Keratinocyte (primary cell): Measurements from ENCODE around the gene FAM186B.

Experiments
- CTCF ChIP-seq, 3 experiments: IDR thresholded peaks in 1 of 3; conservative IDR thresholded peaks in 1 of 3; optimal IDR thresholded peaks in 1 of 3; 2 replicates in 2 of 3; 3 replicates in 1 of 3; pipeline versions ENCODE3 to v1.5.1; 2011; ENCODE audit warnings: low read length in 3 of 3, mild to moderate bottlenecking in 3 of 3, moderate library complexity in 2 of 3, control low read depth in 1 of 3, inconsistent platforms in 1 of 3; ENCODE audit not compliant: insufficient read depth in 2 of 3; ENCODE audit errors: extremely low read depth in 1 of 3
- EZH2 ChIP-seq: IDR thresholded peaks from one replicate; pipeline ENCODE4 v1.6.1; 2012; ENCODE audit warnings: inconsistent platforms, mild to moderate bottlenecking, low read length, moderate library complexity

GRCh38 chr12:49654715-49655114 is 49.3 kb upstream of the FAM186B start:
- TF ChIP-seq CTCF (optimal IDR thresholded peaks at IDR 0.05 in 1 of 3, IDR thresholded peaks at IDR 0.05 in 1 of 3, conservative IDR thresholded peaks at IDR 0.05 in 1 of 3; ENCODE audit: extremely low read depth in 1 of 3, insufficient read depth in 2 of 3, low read length in 3 of 3), result no peak
- TF ChIP-seq EZH2, result no peak
